ENCODE results near the gene ZNF423.

Gene ZNF423

DNA sequence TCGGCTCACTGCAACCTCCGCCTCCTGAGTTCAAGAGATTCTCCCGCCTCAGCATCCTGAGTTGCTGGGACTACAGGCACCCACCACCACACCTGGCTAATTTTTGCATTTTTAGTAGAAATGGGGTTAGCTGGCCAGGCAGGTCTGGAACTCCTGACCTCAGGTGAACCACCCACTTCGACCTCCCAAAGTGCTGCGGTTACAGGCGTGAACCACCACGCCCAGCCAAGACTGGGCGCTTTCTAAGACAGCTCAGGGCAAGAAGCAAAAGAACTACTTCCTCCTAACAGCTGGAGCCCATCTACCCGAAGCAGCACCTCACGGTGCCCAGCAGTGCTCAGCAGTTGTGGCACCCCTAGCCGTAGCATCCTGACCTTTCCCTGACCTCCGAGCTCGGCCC is 109.4 kb downstream of the ZNF423 start:
- no peak overlapping the region for H3K27ac Mint-ChIP-seq
- H3K4me1 Mint-ChIP-seq, result peaks cover 96% of the 10 kb centered on the region
- TF ChIP-seq, protein P1, sequence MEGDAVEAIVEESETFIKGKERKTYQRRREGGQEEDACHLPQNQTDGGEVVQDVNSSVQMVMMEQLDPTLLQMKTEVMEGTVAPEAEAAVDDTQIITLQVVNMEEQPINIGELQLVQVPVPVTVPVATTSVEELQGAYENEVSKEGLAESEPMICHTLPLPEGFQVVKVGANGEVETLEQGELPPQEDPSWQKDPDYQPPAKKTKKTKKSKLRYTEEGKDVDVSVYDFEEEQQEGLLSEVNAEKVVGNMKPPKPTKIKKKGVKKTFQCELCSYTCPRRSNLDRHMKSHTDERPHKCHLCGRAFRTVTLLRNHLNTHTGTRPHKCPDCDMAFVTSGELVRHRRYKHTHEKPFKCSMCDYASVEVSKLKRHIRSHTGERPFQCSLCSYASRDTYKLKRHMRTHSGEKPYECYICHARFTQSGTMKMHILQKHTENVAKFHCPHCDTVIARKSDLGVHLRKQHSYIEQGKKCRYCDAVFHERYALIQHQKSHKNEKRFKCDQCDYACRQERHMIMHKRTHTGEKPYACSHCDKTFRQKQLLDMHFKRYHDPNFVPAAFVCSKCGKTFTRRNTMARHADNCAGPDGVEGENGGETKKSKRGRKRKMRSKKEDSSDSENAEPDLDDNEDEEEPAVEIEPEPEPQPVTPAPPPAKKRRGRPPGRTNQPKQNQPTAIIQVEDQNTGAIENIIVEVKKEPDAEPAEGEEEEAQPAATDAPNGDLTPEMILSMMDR (IDR thresholded peaks at IDR 0.05), result no peak

DNA sequence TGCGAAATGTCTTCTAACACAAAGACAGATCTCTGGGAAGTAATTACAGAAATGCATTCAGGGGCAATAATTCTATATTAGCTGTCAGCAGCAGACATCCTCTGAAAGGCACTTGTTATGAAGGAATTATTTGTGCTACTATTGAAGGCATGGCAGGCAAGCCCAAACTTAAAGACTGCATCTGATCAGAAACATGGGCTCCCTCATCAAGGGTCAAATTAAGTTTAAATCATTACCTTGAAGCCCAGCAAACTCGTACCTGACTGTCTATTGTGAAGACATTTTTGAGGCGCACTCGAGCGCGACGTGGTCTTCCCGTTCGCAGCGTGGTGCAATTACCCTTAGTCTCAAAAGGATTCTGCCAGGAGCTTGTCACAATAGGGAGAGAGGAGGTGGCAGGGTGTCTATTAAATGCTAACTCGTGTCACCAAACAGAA is 110.6 kb downstream of the ZNF423 start:
- TF ChIP-seq, protein P1 (IDR thresholded peaks at IDR 0.05), result no peak
- Mint-ChIP-seq H3K36me3 (ENCODE audit: low read depth) (no peaks in the 10 kb centered on the region), H3K4me1 (peaks cover 91% of the 10 kb centered on the region), H3K27me3 (ENCODE audit: low read depth, poor library complexity) (peaks cover 9% of the 10 kb centered on the region), H3K9me3 (no peaks in the 10 kb centered on the region), H3K27ac (no peak overlapping the region), H3K4me3 (peak overlapping the region; percentile 30)
- no peak for DNase-seq

More for the DNA sequence above, 109.4 kb downstream of the ZNF423 start:
- no peaks in the 10 kb centered on the region for H3K36me3 Mint-ChIP-seq (ENCODE audit: low read depth)
- no peaks in the 10 kb centered on the region for H3K9me3 Mint-ChIP-seq
- peaks cover 11% of the 10 kb centered on the region for H3K27me3 Mint-ChIP-seq (ENCODE audit: low read depth, poor library complexity)
- no peak overlapping the region for H3K4me3 Mint-ChIP-seq
- DNase-seq, result no peak

DNA sequence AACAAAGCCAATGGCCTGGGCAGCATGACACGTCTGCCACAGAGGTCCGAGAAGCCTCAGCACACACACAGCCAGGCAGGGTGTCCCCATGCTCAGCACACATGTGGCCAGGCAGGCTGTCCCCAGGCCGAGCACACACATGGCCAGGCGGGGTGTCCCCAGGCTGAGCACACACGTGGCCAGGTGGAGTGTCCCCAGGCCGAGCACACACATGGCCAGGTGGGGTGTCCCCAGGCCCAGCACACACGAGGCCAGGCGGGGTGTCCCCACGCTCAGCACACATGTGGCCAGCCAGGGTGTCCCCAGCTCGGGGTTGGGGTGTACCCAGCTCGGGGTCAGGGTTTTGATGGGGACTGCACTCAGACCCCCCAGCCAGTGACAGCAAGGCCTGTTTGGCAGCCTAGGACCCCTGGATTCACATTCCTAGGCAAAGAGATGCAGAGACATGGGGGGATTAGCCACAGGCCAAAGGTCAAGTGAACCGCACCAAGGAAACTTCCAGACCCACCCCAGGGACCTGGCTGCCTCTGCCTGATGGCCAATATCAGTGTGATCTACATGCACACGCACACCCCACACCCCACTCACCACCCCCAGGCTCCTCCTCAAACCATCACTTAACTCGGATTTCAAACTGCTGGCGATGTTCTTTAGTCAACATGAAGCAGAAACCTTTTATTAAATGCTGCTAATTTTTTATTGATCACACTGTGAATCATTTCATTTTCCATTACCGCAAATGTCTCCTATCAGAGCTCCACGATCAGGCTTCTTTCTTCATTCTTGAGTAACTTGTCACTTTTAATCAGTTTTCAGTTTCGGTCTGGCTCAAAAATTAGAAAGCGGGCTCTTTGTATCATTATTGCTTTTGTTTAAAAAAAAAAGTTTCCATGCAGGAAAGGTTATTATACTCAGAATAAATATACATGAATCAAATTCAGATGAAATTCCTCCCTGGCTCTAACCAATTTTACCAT is 111.4 kb downstream of the ZNF423 start:
- Mint-ChIP-seq H3K9me3 (no peaks in the 10 kb centered on the region), H3K4me3 (peak overlapping the region; percentile 48), H3K36me3 (ENCODE audit: low read depth) (no peaks in the 10 kb centered on the region), H3K27ac (no peak overlapping the region), H3K27me3 (ENCODE audit: low read depth, poor library complexity) (peaks cover 4% of the 10 kb centered on the region), H3K4me1 (peaks cover 91% of the 10 kb centered on the region)
- DNase-seq, result no peak
- TF ChIP-seq, protein P1 (IDR thresholded peaks at IDR 0.05), result no peak

DNA sequence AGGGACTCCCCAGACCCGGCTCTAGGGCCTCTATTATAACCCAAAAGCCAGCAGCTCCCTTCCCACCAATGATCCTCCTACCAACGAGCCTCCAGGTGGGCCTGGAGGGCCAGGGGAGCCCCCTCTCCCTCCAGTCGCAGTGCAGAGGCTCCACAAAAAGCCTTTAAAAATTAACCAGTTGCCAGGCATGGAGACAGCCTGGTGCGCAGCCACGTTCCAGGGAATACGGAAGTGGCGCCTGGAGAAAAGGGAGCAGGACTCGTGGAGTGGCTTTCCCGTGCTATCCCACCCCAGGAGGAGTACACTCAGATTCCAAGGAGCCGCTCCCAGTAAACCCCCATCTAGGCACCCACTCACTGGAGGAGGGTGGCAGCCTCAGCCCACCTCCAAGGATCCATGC is 112.3 kb downstream of the ZNF423 start:
- H3K4me1 Mint-ChIP-seq, result peaks cover 89% of the 10 kb centered on the region
- TF ChIP-seq, protein P1 (IDR thresholded peaks at IDR 0.05), result no peak
- no peak overlapping the region for H3K4me3 Mint-ChIP-seq
- DNase-seq, result no peak
- no peaks in the 10 kb centered on the region for H3K36me3 Mint-ChIP-seq (ENCODE audit: low read depth)
- no peak overlapping the region for H3K27ac Mint-ChIP-seq
- no peaks in the 10 kb centered on the region for H3K9me3 Mint-ChIP-seq
- peaks cover under 1% of the 10 kb centered on the region for H3K27me3 Mint-ChIP-seq (ENCODE audit: low read depth, poor library complexity)

DNA sequence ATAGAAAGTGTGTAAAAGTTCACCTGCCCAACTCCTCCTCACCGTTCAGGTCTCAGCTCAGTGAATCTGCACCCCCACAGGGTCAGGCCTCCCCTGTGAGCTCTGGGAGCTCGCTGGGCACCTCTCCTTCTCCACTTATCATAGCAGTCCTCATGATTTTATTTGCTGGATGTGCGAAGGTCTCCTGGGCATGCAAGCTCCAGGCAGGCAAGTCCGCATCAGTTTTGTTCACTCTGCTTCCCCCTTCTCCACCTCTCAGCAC is 112.8 kb downstream of the ZNF423 start:
- TF ChIP-seq, protein P1 (IDR thresholded peaks at IDR 0.05), result no peak
- Mint-ChIP-seq H3K4me3 (peak overlapping the region; percentile 55), H3K36me3 (ENCODE audit: low read depth) (no peaks in the 10 kb centered on the region), H3K27me3 (ENCODE audit: low read depth, poor library complexity) (peaks cover 5% of the 10 kb centered on the region), H3K4me1 (peaks cover 89% of the 10 kb centered on the region), H3K9me3 (no peaks in the 10 kb centered on the region), H3K27ac (peak overlapping the region; percentile 74)
- no peak for DNase-seq

All from nephron progenitor cell (in vitro differentiated cells).